Breast epithelium (tissue), 3 donors: ENCODE measurements around the gene EGFL6.

Experiments used
- POLR2A ChIP-seq: fragments of 450-650 bp; IDR thresholded peaks from one replicate; pipeline ENCODE4 v1.6.1; 2016; ENCODE audit warnings: antibody characterized with exemption, mild to moderate bottlenecking, moderate library complexity
- POLR2AphosphoS5 ChIP-seq, 3 donors: sonication (generic); formaldehyde crosslinking; IDR thresholded peaks; one replicate each; pipeline ENCODE4 v1.6.1; 2017; ENCODE audit warnings: antibody characterized with exemption in 3 of 3
- TF ChIP-seq, protein P1 (sequence below), 3 donors: fragments of 450-650 bp; IDR thresholded peaks; one replicate each; pipeline ENCODE4 v1.5.1; 2016 to 2017; ENCODE audit warnings: antibody characterized with exemption in 3 of 3, mild to moderate bottlenecking in 3 of 3, moderate library complexity in 3 of 3

DNA sequence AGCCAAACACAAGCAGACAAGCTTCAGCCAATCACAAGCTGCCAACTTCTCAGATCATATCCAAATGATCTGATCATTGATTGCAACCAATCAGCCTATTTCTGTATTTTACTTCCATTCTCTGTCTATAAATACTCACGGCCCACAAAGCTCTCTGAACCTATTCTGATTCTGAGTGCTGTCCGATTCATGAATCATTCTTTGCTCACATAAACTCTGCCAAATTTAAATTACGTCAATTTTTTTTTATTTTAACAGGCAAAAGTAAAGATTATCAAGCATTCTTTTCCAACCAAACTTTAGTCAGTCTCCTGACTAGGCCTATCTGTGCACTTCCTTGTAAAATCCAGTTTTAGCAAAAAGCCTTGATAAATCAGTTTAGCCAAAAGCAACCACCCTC, 81.7 kb downstream of the EGFL6 start:
- TF ChIP-seq, protein P1, sequence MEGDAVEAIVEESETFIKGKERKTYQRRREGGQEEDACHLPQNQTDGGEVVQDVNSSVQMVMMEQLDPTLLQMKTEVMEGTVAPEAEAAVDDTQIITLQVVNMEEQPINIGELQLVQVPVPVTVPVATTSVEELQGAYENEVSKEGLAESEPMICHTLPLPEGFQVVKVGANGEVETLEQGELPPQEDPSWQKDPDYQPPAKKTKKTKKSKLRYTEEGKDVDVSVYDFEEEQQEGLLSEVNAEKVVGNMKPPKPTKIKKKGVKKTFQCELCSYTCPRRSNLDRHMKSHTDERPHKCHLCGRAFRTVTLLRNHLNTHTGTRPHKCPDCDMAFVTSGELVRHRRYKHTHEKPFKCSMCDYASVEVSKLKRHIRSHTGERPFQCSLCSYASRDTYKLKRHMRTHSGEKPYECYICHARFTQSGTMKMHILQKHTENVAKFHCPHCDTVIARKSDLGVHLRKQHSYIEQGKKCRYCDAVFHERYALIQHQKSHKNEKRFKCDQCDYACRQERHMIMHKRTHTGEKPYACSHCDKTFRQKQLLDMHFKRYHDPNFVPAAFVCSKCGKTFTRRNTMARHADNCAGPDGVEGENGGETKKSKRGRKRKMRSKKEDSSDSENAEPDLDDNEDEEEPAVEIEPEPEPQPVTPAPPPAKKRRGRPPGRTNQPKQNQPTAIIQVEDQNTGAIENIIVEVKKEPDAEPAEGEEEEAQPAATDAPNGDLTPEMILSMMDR (IDR thresholded peaks at IDR 0.05) = no peak
- no peak for TF ChIP-seq POLR2A
- TF ChIP-seq POLR2AphosphoS5 (IDR thresholded peaks at IDR 0.05) = no peak
